Body of pancreas (tissue), 4 donors: Measurements from ENCODE around the gene SNAI3. TPM values are rescaled to one million over a fixed set of nuclear protein-coding genes. Genes with fewer than 3 reads are reported as not detected.

Source experiments
- ATAC-seq: fragments of 150-250 bp; one replicate; pipeline ENCODE4 v1.9.1; 2016
- DNase-seq, 4 donors: peaks; one replicate each; pipeline ENCODE4 v3.0.0-alpha.2; 2019
- H3K27ac ChIP-seq, 4 donors: fragments of 200-600 bp; sonication (generic); 1 replicate in 3 of 4; 2 replicates in 1 of 4; pipeline versions ENCODE4 v1.5.1 to v1.6.1; 2016 to 2019; ENCODE audit warnings: mild to moderate bottlenecking in 1 of 4, mixed read lengths in 1 of 4, moderate library complexity in 1 of 4
- H3K27me3 ChIP-seq, 2 donors: fragments of 200-600 bp; sonication (generic); one replicate each; pipeline ENCODE4 v1.6.0; 2016; ENCODE audit warnings: mild to moderate bottlenecking in 1 of 2
- H3K36me3 ChIP-seq, 2 donors: fragments of 200-600 bp; sonication (generic); replicated peaks in 1 of 2; 2 replicates each; pipeline ENCODE4 v1.5.1; 2016; ENCODE audit warnings: low read depth in 2 of 2; ENCODE audit not compliant: insufficient read depth in 1 of 2
- H3K4me1 ChIP-seq: fragments of 200-600 bp; sonication (generic); one replicate; pipeline ENCODE4 v1.6.0; 2016
- H3K4me3 ChIP-seq, 2 donors: fragments of 200-600 bp; sonication (generic); 1 replicate in 1 of 2; 2 replicates in 1 of 2; pipeline ENCODE4 v1.5.1; 2016 to 2019
- H3K9me3 ChIP-seq, 3 donors: fragments of 200-600 bp; sonication (generic); 1 replicate in 2 of 3; 2 replicates in 1 of 3; pipeline ENCODE4 v1.5.1; 2016
- POLR2A ChIP-seq, 3 donors: fragments of 450-650 bp; IDR thresholded peaks; one replicate each; pipeline ENCODE4 v1.6.1; 2016; ENCODE audit warnings: antibody characterized with exemption in 3 of 3, mild to moderate bottlenecking in 2 of 3
- WGBS, 2 donors: methylation state at CpG; one replicate each; pipeline ENCODE4 v1.1.5; 2017; 5-methylcytosine and 5-hydroxymethylcytosine counted together
- intact Hi-C: fragments of 100-400 bp; cut with DNase I; formaldehyde crosslinking; loops from one replicate; pipeline ENCODE4 v1.15.1; 2023
- total RNA-seq, 2 donors: library from RNA; depleted of rRNA; stranded (reverse); fragments of >200 nt; gene quantifications; one replicate each; pipeline ENCODE4 v1.1.0, GENCODE V29; 2016
- TF ChIP-seq, protein P1 (sequence below), 7 experiments: fragments of 450-650 bp in 4 of 7; fragments of 200-600 bp in 3 of 7; sonication (generic) in 3 of 7; IDR thresholded peaks; one replicate each; pipeline ENCODE4 v1.5.1; 2016 to 2019; ENCODE audit warnings: antibody characterized with exemption in 7 of 7

The SNAI3 gene
- total RNA-seq, 2 donors from 2014 or later, result 0.26 TPM; not detected in 1

DNA sequence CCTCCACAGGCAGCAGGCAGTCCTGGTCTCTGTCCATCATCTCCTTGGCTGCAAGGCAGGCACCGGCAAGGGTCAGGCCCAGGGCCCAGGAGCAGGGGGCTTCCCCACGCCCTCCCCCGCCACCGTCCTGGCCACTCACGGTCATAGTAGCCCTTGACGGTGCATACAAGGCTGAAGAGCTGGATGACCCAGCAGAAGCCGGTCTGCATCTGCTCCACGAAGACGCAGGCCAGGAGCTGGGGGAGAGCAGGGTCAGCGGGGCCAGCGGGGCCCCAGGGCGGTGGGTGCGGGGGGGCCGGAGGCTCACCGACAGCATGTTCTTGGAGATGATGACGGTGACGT, 40.1 kb upstream of the SNAI3 start:
- no peaks in the 10 kb centered on the region for H3K27me3 ChIP-seq
- TF ChIP-seq POLR2A (IDR thresholded peaks at IDR 0.05), result no peak
- TF ChIP-seq, protein P1, sequence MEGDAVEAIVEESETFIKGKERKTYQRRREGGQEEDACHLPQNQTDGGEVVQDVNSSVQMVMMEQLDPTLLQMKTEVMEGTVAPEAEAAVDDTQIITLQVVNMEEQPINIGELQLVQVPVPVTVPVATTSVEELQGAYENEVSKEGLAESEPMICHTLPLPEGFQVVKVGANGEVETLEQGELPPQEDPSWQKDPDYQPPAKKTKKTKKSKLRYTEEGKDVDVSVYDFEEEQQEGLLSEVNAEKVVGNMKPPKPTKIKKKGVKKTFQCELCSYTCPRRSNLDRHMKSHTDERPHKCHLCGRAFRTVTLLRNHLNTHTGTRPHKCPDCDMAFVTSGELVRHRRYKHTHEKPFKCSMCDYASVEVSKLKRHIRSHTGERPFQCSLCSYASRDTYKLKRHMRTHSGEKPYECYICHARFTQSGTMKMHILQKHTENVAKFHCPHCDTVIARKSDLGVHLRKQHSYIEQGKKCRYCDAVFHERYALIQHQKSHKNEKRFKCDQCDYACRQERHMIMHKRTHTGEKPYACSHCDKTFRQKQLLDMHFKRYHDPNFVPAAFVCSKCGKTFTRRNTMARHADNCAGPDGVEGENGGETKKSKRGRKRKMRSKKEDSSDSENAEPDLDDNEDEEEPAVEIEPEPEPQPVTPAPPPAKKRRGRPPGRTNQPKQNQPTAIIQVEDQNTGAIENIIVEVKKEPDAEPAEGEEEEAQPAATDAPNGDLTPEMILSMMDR (IDR thresholded peaks at IDR 0.05), result no peak
- 84 to 100% methylated on average over 4 to 16 of the region's 17 CpGs for WGBS, 2 donors
- H3K4me1 ChIP-seq, result no peaks in the 10 kb centered on the region
- intact Hi-C loops, result no loop called here
- no peaks in the 10 kb centered on the region for H3K9me3 ChIP-seq
- H3K27ac ChIP-seq, result no peak overlapping the region
- H3K4me3 ChIP-seq, result no peak overlapping the region
- H3K36me3 ChIP-seq, result peaks cover 0 to 9% of the 10 kb centered on the region in 2 donors
- ATAC-seq (no peak), DNase-seq (no peak)

- ATAC-seq, result no peak
- Histone ChIP-seq H3K27ac (no peak overlapping the region), H3K9me3 (no peaks in the 10 kb centered on the region), H3K27me3 (no peaks in the 10 kb centered on the region), H3K4me3 (no peak overlapping the region), H3K4me1 (no peaks in the 10 kb centered on the region), H3K36me3 (peaks cover 0 to 9% of the 10 kb centered on the region in 2 donors)
- no peak for DNase-seq
- intact Hi-C loops, result no loop called here
- 81 to 97% methylated on average over 6 to 30 of the region's 32 CpGs for WGBS, 2 donors
- TF ChIP-seq POLR2A (IDR thresholded peaks at IDR 0.05), result no peak
- TF ChIP-seq, protein P1 (IDR thresholded peaks at IDR 0.05), result no peak
These were observed 39.5 kb upstream of the SNAI3 start for GRCh38 chr16:88725609-88726407.

- peaks cover 0 to 9% of the 10 kb centered on the region in 2 donors for H3K36me3 ChIP-seq
- 70 to 82% methylated on average over 7 to 27 of the region's 31 CpGs for WGBS, 2 donors
- intact Hi-C loops, result no loop called here
- H3K9me3 ChIP-seq, result no peaks in the 10 kb centered on the region
- ATAC-seq, result no peak
- no peaks in the 10 kb centered on the region for H3K4me1 ChIP-seq
- TF ChIP-seq, protein P1 (IDR thresholded peaks at IDR 0.05), result no peak
- no peak for TF ChIP-seq POLR2A (IDR thresholded peaks at IDR 0.05)
- H3K27me3 ChIP-seq, result no peaks in the 10 kb centered on the region
- DNase-seq, result no peak
- H3K27ac ChIP-seq, result no peak overlapping the region
- no peak overlapping the region for H3K4me3 ChIP-seq
These were observed 38.7 kb upstream of the SNAI3 start for GRCh38 chr16:88724855-88725555.

DNA sequence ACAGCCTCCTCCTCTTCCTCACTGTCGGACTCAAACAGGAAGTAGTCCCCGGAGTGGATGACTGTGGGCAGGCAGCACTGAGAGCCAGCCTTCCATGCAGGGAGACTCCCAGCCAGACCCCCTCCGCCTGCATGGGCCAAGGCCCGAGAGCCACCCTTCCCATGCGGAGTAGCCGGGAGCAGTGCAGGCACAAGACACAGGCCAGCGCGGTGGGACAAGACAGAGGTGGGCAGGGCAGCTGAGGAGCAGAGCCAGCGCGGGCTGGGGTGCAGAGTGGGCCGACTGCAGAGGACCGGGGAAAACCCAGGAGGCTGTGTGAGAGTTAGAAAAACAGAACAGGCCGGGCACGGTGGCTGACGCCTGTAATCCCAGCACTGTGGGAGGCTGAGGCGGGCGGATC, 37.6 kb upstream of the SNAI3 start:
- DNase-seq (no peak), ATAC-seq (no peak)
- H3K9me3 ChIP-seq, result no peaks in the 10 kb centered on the region
- 91 to 92% methylated on average over 12 to 17 of the region's 17 CpGs for WGBS, 2 donors
- no peaks in the 10 kb centered on the region for H3K27me3 ChIP-seq
- H3K27ac ChIP-seq, result no peak overlapping the region
- no peaks in the 10 kb centered on the region for H3K4me1 ChIP-seq
- TF ChIP-seq, protein P1 (IDR thresholded peaks at IDR 0.05), result no peak
- no peak for TF ChIP-seq POLR2A (IDR thresholded peaks at IDR 0.05)
- peaks cover 0 to 11% of the 10 kb centered on the region in 2 donors for H3K36me3 ChIP-seq
- no peak overlapping the region for H3K4me3 ChIP-seq
- intact Hi-C loops, result no loop called here
